Activated T-cell treated with anti-CD3 and anti-CD28 coated beads, Interleukin-2, amount 50 U/mL, for 1 hour (primary cell): ENCODE results near the gene DUSP15.
"Not testable (repeated sequence)": the region's sequence is repeated elsewhere in the genome, so short reads cannot be mapped to it uniquely, and the experiment has no call there.

ENCODE experiments used
- DNase-seq: peaks from one replicate; pipeline ENCODE4 v3.0.0-alpha.2; 2020

DUSP15 gene, protein sequence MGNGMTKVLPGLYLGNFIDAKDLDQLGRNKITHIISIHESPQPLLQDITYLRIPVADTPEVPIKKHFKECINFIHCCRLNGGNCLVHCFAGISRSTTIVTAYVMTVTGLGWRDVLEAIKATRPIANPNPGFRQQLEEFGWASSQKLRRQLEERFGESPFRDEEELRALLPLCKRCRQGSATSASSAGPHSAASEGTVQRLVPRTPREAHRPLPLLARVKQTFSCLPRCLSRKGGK

DNA sequence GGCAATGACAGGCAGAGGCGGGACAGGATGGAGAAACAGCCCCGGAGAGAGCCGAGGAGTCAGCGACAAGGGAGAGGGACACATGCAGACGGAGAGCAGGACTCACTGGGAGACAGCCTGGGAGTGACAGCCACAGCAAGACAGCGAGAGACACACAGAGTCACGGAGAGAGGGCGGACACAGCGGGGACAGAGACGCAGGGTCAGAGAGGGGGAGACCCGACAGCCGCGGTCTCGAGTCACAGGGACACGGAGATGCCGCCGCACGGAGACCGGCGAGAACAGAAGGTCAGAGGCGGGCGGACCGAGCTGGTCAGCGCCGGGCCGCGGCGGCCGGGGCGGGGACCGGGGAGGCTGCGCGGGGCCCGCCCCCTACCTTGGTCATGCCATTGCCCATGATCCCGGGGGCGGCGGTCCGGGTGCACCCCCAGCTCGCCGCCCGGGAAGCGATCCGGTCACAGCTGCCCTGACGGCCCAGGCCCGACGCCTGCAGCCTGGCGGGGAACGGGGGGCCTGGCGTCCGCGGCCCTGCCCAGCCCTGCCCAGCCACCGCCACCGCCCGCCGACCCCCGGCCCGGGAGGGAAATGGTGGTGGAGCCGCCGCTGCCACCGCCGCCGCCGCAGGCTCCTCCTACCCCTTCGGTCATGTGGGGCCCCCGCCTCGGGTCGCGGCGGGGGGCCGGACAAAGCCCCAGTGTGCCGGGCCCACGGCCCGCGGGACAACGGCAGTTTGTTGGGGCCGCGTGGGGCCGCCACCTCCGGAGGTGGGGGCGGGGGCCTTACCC, at the start of gene DUSP15, which contains the start of gene TTLL9:
Gene DUSP15 (minus strand): TSS at position 586 of the 784 bp plus-strand sequence. CDS start 190 bp downstream, at position 396.
Gene TTLL9 (plus strand): TSS at position 693 of the 784 bp plus-strand sequence. CDS start 493 bp downstream, outside the sequence.
- DNase-seq: peak; percentile 31

DNA sequence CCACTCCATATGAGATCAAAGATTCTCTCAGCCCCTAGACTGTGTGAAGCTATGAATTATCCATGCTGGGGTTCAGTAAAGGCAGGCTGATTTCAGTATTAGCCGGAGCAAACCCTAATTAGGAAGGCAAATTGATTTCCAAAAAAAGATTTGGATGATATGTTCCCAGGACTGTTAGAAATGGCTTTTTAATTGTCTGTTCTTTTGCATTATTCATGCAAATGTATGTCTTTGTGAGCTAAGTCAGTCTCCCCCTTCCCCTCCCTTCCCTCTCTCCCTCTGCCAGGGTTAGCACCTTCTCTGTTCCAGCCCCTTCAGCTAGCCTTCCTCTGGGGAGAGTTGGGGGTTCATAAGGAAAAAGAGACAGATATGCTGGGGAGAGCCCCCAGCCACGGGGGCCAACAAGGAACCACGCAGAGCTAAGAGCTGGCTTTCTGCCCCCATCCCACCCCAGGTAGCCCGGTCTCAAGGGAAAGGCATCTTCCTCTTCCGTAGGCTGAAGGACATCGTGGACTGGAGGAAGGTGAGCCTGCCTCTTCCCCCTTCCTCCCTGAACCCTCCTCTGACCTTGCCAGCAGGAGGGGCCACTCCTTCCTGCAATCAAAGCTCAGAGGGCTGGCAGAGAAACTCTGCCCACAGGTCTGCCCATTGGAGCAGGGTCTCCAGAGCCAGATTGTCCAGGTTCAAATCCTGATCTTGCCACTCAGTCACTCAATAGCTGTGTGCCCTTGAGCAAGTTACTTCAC, 49.3 kb upstream of the DUSP15 start:
- DNase-seq: no peak

DNA sequence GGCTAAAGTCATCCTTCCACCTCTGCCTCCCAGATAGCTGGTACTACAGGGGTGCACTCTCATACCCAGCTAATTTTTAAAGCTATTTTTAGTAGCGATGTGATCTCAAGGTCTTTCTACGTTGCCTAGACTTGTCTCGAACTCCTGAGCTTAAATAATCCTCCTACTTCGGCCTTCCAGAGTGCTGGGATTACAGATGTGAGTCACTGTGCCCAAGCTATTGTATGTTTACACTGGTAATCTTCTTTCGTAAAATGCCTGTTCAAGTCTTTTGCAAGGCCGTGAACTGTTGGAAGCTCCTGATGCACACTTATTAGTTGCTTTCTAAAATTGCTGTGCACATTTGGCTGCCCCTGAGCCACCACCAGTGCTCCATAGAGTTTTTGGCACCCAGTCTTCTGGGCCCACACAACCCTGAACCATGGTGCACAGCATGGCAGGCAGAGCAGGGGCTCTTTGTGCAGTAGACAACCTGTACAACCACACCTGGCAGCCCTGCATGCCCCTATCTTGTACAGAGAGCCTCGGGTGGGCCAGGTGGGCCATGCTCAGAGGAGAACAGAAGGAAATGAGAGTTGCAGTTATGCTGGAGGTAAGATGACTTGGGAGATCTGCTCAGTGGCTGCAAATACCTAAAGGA, 48.3 kb upstream of the DUSP15 start:
- no peak for DNase-seq

DNA sequence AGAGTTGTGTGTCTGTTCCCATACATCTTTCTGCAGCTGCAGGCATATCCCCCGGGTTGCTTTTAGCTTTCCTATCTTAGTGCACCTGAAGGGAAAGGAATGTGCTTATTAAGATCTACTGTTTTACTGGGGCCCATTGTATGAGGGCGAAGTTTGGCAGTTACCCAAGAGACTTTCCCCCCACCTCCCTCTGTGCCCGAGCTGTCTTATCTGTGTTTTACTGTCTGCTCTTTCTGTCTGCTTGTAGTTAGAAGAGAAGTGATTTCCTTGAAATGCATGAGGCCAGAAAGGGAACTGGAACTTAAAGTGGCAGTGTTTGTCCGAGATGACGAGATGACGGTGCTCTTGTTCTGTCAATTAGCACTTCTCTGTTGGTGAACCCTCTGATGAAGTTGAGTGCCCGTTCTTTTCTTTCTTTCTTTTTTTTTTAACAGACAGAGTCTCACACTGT, 47.7 kb upstream of the DUSP15 start:
- DNase-seq: not testable (repeated sequence)

DNA sequence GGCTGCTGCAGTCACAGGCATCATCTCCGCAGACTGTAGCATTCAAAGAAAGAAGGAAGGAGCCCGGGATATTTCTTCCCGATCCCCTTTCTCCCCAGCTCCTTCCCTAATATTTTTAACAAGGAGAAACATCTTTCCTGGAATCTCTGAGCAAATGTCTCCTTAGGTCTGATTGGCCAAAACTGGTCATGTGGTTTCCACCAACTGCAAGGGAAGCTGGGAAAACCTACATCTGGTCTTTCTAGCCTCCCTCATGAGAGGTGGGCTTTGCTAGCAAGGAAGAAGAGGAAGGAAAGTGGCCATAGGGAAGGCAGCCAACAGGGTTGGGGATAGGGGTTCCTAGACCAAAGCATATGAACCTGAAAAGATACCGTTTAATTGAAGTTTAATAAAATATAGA, 46.4 kb upstream of the DUSP15 start:
- no peak for DNase-seq

DNA sequence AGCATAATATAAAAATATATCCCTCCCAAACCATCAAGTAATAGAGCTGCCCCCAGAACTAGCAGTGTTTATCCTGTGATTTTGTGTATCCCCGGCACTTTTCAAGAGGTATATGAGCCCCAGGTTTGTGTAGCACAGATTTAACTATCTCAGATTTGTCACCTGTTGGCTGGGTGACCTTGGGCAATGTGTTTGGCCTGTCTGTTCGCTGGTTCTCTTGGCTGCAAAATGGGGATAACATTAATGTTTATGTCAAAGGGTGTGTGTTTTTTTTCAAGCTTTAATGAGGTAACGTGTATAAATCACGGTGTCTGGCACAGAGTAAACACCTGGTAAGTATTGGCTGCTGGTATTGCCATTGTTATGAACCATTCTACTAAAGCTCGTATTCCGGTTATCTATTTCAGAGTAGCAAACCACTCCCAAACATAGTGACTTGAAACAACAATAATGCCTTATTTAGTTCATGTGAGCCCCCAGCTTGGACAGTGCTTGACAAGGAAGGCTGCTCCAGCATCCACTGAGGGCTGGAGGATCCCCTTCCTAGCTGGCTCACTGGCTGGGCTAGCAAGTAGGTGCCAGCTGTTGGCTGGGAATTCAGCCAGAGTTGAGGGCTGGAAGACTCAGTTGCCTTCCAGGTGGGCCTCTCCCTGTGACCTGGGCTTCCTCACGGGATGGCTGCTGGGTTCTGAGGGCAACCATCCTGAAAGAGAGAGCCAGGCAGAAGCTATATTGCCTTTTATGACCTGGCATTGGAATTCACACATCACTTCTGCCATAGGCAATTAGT, 45.4 kb upstream of the DUSP15 start:
- DNase-seq: no peak

DNA sequence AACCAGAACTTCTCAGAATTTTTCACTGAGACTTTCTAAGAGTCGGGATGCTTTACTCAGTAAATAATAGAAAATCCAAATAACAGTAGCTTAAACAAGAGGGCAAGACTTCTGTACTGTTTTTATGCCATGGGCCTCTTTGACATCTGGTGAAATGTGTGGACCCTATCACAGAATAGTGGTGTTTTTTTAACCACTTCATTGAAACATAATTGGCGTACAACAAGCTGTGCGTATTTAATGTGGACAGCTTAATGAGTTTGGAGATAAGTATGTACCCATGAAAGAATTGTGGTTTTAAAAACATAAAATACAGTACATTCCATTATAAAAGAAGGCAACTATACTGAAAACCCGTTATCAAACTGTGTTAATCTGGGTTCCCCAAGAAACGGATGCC, 43.8 kb upstream of the DUSP15 start:
- no peak for DNase-seq

DNA sequence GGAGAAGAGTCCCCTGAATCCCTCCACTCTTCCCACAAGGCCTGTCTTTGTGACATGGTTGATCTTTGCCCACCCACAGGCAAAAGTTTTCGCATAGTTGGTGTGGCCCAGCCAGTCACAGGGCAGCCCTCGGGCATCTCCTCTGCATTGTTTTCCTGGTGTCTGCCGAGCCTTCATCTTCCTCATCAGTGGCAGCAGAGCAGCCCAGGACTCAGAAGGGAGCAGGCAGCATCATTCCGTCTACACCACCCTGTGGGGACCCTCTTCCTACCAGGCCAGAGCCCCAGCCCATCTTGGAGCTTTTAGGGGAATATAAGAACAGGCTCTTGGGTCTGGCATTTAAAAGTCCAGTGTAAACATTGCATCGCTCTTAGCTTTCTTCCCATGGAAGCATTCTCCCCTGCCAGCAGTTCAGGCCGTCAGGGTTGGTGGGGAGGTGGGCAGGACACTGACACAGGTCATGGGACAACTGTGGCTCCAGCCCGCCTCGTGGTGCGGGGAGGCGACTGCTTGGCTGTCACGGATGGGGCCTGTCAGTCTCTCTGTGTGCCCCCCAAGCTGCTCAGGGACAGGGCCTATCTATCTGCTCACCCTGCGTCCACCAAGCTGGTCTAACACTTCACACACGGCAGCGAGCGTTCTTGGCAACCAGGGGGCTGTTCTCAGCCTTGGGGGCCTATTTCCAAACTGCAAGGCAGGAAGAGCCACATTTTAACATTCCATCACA, 43.3 kb upstream of the DUSP15 start:
- DNase-seq: no peak

DNA sequence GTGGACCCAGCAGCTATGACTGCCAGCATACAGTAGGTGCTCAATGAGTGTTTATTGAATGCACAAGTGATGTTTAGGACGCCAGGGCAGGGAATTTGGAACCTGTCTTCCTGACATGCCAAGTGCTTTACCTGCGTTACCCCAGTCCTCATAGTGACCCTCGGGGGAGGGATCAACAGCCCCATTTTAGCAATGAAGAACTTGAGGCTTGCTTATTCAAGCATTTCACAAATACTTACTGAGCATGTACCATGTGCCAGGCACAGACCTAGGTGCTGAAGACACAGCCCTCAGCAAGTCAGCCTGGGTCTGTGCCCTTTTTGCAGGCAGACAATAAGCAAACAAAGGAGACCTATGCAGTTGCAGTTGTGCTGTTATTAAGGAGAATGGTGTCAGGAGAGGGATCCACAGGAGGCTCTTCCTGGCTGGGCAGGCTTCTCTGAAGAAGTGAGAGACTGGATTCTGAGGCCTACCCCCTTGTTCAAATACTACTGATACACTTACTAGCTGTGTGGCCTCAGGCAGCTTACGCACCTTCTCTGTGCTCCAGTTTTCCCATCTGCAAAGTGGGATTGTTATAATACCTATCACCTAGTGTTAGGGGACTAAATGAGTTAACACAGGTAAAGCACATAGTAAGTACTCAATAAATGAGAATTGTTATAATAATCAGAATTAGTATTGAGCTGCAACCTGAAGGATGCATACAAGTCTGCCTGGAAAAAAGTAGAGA, 39.9 kb upstream of the DUSP15 start:
- no peak for DNase-seq

DNA sequence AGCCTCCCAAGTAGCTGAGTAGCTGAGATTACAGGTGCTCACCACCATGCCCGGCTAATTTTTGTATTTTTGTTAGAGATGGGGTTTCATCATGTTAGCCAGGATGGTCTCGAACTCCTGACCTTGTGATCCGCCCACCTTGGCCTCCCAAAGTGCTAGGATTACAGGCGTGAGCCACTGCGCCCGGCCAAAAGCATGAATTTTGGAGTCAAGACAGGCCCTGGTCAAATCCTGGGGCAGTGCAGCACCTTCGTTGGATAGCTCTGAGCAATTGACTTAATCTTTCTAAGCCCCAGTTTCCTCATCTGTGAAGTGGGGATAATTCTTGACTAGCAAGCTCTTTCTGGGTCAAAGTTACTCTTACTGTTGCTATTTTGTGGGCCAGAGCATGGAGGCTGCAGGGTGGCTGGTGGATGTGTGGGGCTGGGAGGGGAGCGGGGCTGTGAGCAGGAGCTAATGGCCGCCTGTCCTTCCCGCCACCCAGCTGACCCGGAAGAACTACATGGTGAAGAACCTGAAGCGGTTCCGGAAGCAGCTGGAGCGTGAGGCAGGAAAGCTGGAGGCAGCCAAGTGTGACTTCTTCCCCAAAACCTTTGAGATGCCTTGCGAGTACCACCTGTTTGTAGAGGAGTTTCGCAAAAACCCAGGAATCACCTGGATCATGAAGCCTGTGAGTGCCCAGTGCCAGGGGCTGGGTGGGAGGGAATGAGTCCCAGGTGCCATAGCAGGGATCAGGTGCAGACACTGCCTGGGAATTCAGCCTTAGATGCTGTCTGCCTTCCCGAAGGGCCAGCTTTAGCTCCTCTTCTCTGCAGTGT, 39.1 kb upstream of the DUSP15 start:
- no peak for DNase-seq

DNA sequence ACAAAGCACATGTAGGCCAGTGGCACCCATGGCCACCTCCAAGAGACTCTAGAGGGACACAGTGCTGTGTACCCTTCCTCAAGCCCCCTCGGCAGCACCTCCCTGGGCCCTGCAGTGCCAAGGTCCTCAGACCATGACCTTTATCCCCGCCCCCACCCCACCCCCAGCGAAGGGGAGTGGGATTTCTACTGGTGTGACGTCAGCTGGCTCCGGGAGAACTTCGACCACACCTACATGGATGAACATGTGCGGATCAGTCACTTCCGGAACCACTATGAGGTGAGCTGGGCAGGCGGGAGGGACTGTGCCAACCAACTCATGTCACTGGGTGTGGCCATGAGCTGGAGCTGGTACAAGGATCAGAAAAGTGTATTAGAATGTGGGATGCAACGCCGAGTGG, 38.1 kb upstream of the DUSP15 start:
- DNase-seq: no peak

DNA sequence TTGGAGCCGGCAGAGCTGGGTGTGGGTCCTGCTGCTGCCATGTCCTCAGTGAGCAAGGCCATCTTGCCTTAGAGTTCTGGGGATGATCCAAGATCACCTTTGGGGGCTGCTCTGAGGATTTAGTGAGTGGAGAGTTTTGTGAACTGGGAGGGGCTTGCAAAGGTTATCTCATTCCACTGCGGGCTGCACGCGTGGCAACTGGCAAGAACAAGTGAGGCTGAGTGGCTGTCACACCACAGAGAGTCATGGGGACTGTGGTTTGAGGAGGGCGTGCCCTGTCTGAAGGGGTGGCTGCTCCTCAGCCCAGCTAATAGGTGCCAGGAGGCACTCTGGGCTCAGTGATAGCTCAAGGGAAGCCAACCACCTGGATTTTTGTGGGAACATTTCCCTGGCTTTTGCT, 37.7 kb upstream of the DUSP15 start:
- DNase-seq: no peak

DNA sequence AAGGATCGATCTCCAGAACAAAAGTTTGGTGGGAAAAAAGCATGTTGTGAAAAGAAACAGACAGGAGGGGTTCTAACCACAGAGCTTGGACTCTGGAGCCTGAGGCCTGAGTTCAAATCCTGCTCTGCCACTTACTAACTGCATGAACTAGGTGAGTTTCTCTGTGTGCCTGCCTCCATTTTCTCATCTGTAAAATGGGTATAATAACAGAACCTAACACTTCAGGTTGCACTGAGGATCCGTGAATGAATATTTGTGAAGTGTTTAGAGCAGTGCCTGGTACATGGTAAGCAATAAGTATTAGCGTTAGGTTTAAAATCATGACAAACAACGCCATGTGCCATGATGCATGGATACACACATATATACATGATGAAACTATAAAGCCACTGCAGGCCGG, 36.7 kb upstream of the DUSP15 start:
- no peak for DNase-seq

DNA sequence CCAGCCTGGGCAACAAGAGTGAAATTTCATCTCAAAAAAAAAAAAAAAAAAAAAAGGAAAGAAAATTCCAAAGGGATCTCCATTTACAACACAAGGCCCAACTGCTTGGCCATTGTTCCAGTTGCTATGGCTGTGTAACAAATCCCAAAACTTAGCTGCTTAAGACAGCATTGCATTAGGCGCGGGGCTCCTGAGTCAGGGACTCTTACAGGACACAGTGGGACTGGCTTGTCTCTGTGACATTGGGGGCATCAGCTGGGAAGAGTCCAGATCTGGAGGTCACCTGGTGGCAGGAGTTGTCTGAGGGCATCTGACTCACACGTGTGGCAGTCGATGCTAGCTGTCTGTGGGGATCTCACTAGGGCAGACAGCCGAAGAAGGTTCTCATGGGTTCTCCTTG, 35.7 kb upstream of the DUSP15 start:
- no peak for DNase-seq

DNA sequence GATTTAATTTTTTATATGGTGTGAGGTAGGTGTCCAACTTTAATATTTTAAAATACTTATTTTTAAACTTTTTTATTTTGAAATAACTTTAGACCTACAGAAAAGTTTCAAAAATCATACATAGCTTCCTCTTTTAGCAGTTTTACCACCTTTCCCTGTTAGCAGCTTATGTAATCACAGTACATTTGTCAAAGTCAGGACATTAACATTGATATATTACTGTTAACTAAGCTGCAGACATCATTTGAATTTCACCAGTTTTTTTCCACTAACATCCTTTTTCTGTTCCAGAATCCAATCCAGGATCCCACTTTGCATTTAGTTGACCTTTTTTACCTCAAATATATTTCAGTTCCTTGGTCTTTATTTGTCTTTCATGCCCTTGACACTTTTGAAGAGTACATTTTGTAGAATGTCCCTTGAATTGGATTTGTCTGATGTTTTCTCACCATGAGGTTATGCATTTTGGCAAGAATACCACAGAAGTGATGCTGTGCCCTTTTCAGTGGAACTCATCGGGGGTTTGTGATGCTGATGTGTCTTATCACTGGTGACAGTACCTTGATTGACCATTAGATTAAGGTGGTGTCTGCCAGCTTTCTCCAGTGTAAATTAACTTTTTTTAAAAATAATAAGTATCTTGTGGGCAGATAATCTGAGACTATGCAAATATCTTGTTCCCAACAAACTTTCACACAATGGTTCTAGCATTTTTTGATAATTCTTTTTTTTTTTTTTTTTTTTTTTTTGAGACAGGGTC, 33.5 kb upstream of the DUSP15 start:
- no peak for DNase-seq

DNA sequence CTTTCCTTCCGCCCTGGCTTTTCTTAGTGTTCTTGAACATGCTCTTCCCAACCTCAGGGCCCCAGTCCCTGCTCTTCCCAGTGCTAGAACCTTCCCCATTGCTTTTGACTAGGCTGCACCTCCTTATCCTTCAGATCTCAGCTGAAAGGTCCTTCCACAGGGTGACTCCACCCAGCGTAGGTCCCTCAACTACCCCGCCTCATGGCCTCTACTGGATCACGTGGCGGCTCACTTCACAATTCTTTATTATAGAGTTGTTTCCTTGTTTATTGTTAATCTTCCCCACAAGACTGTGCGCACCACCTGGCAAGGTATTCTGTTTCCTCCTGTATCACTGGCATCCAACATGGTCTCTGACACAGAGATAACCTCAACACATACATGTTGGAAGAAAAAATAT, 31.3 kb upstream of the DUSP15 start:
- no peak for DNase-seq

DNA sequence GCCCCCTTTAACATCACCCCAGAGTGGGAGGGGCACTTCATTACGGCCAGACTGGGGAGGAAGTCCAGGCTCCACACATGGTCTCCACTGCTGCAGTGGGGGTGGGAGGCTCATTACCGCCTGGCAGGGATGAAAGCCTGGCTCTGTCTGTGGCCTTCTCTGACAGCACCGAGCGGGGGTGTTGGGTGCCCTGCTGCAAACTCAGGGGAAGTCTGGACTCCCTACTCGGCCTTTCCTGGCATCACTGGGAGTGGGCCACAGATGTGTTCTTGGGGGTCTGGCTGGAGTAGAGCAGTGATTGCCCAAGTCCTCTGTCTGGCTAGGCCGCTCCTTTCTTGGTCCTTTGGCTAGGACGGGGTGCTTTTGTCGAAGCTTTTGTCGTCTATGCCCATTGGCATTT, 27.2 kb upstream of the DUSP15 start:
- no peak for DNase-seq

DNA sequence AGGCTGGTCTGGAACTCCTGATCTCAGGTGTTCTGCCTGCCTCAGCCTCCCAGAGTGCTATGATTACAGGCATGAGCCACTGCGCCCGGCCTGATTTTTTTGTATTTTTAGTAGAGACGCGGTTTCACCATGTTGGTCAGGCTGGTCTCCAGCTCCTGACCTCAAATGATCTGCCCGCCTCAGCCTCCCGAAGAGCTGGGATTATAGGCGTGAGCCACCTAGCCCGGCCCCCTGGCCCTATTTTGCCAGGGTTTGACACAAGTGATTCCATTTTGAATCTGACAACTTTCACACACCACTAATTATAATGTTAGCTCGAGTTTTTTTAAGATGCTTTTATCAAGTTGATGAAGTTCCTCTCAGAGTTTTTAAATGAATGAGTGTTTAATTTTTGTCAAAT, 25.7 kb upstream of the DUSP15 start:
- no peak for DNase-seq

DNA sequence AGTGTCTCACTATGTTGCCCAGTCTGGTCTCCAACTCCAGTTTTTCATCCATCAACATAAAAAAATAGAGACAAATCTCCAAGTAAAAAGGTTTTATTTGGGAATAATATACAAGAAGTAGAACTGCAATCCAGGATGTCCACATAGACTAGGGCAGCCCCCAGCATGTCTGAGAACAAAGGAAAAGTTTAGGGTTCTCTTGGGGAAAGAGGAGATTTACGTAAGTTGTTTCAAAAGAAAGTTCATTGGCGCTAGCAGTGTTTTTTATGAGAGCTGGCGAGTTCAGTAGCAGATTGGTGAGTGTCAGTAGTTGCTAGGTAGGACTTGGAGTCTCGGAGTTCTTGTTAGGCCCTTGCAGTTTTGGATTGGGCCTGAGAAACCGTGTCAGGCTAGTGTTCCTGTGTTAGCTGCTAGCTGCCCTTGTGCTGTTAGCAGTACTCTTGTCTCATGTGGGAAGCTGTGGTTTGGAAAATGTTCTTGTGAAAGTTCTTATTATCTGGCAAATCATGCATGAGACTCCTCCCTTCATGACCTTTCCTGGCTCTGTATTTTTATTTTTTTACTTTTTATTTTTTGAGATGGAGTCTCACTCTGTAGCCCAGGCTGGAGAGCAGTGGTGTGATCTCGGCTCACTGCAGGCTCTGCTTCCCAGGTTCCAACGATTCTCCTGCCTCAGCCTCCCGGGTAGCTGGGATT, 24.8 kb upstream of the DUSP15 start:
- no peak for DNase-seq
